ENCODE results near the gene RETREG2.

Gene RETREG2

GRCh38 chr2:219218732-219219701 is 40.9 kb downstream of the RETREG2 start, which contains the start of gene ABCB6:
TSS of gene ABCB6 (minus strand) at chr2:219218958. CDS start at chr2:219218673, 285 bp downstream.
- H3K9ac ChIP-seq (ENCODE audit: low read depth, low read length), result peak within 1 kb of the TSS; percentile 88
- WGBS, result 16% methylated on average over 71 of the region's 71 CpGs
- H3K27ac ChIP-seq (ENCODE audit: low read depth, low read length), result peak within 1 kb of the TSS; percentile 71
- H3K4me3 ChIP-seq (ENCODE audit: low read length), result peak within 1 kb of the TSS; percentile 63
- H3K9me3 ChIP-seq (ENCODE audit: insufficient read depth, low read depth, low read length), result no peaks in the 10 kb centered on the region
- H3K4me1 ChIP-seq (ENCODE audit: insufficient read depth, low read length), result peaks cover 7% of the 10 kb centered on the region
- peaks cover 52% of the 10 kb centered on the region for H3K36me3 ChIP-seq (ENCODE audit: insufficient read depth, low read length)
- H3K27me3 ChIP-seq (ENCODE audit: insufficient read depth, low read length), result no peaks in the 10 kb centered on the region

- Histone ChIP-seq H3K9ac (ENCODE audit: low read depth, low read length) (no peak overlapping the region; the same call in 1 of the 2 replicates), H3K36me3 (ENCODE audit: insufficient read depth, low read length) (peaks cover 52% of the 10 kb centered on the region), H3K4me3 (ENCODE audit: low read length) (no peak overlapping the region), H3K4me1 (ENCODE audit: insufficient read depth, low read length) (peaks cover 7% of the 10 kb centered on the region), H3K27ac (ENCODE audit: low read depth, low read length) (no peak overlapping the region), H3K9me3 (ENCODE audit: insufficient read depth, low read depth, low read length) (no peaks in the 10 kb centered on the region), H3K27me3 (ENCODE audit: insufficient read depth, low read length) (no peaks in the 10 kb centered on the region)
- WGBS, result 96% methylated on average over 18 of the region's 18 CpGs
These were observed 41.9 kb downstream of the RETREG2 start for GRCh38 chr2:219219784-219220532.

DNA sequence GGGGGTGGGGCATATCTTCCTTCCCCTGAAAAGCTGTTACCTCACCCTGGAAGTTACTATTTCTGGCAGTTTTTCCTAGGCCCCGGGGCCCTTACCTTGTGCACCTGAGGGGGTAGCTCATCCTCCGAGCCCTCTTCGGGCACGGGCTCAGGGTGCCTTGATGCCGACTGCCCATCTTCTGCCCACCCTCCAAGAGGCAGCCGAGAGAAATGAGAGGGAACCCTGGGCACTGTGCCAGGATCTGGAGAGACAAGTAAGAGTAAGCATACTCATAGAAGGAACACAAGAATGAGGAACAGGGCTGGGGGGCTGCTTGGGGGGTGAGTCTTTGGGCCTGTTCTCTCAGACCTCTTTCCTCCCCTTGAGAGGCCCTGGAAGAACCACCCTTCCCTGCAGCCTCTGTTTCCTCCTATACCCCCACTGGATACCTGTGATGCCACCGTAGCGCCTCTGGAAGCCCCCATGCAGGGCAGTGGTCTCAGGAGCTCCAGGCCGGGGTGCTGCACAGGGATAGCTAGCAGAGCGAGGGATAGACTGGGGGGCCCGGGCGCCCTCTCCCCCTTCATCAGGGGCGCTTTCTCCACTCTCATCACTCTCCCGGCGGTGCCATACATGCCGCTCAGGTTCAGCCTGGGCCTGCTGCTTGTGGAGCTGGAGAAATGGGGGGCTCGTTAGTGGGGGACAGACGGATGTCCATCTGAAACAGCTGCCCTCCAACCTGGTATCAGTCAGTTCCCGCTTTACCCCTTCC is 42.8 kb downstream of the RETREG2 start:
- Histone ChIP-seq H3K27me3 (ENCODE audit: insufficient read depth, low read length) (no peaks in the 10 kb centered on the region), H3K4me1 (ENCODE audit: insufficient read depth, low read length) (peaks cover 7% of the 10 kb centered on the region), H3K27ac (ENCODE audit: low read depth, low read length) (no peak overlapping the region), H3K4me3 (ENCODE audit: low read length) (no peak overlapping the region), H3K9me3 (ENCODE audit: insufficient read depth, low read depth, low read length) (no peaks in the 10 kb centered on the region), H3K36me3 (ENCODE audit: insufficient read depth, low read length) (peaks cover 56% of the 10 kb centered on the region), H3K9ac (ENCODE audit: low read depth, low read length) (no peak overlapping the region)
- 92% methylated on average over 19 of the region's 19 CpGs for WGBS

DNA sequence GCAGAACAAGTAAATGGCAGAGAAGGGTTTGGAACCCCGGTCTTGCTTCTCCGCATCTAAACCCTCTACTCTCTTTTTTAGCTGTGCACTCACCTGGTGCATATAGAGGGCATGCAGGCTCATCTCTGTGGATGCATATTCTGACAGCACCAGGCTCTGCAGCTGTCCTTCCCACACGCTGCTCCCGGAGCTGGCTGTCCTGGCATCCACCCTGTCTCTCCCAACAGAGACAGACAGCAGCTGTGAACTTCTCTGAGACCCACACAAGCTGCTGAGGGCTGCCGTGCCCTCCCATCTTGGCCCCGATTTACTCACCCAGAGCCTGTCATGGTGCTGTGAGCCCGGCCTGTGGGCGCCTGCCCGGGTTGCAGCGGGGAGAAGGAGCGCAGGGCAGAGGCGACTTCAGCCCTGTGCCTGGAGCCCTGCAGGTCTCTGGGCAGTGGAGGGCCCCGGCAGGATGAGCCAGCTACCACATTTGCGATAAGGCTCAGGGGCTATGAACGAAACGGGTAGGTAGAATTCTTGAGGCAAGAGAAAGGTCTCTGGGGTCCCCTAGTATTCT is 44.0 kb downstream of the RETREG2 start:
- 93% methylated on average over 16 of the region's 16 CpGs for WGBS
- peaks cover 63% of the 10 kb centered on the region for H3K36me3 ChIP-seq (ENCODE audit: insufficient read depth, low read length)

DNA sequence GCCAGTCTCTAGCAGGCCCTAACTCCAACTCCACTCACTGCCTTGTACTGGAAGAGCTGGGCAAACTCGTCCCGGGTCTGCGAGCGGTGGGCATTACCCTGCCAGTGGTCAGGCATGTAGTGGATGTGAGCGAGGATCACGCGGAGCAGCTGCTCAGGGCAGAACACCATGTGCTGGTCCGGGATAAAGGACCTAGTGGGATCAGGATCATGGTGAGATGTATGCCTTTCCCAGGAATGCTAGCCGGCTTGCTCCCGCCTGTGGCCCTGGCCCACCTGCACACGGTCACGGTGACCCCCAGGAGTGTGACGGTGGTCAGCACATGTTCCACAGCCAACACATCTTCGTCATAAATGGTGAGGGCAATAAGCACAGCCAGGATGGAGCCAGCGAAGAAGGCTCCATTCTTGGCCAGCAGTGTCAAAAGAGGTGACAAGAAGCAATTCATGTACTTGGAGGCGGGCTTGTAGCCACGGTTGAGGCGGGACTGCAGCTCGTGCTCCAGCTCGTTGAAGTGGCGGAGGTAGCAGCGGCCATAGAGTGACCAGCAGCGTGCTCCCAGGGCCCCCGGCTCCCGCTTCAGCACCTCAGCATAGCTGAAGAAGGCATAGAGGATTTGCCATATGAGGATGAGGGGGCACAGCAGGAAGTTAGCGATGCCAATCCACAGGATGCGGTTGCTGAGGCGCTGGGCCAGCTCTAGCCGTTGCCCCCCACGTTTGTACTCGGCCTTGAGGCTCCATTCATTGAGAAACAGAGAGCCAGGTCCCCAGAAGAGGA is 45.9 kb downstream of the RETREG2 start:
- H3K4me3 ChIP-seq (ENCODE audit: low read length), result no peak overlapping the region
- H3K9ac ChIP-seq (ENCODE audit: low read depth, low read length), result no peak overlapping the region
- 97% methylated on average over 31 of the region's 31 CpGs for WGBS
- H3K9me3 ChIP-seq (ENCODE audit: insufficient read depth, low read depth, low read length), result no peaks in the 10 kb centered on the region
- H3K27ac ChIP-seq (ENCODE audit: low read depth, low read length), result no peak overlapping the region
- H3K36me3 ChIP-seq (ENCODE audit: insufficient read depth, low read length), result peaks cover 63% of the 10 kb centered on the region
- H3K27me3 ChIP-seq (ENCODE audit: insufficient read depth, low read length), result no peaks in the 10 kb centered on the region
- H3K4me1 ChIP-seq (ENCODE audit: insufficient read depth, low read length), result 0 out of 2 replicates have a peak, but pooled peaks cover 5% of the 10 kb centered on the region

More for the DNA sequence above, 44.0 kb downstream of the RETREG2 start:
- Histone ChIP-seq H3K4me1 (ENCODE audit: insufficient read depth, low read length) (peaks cover 7% of the 10 kb centered on the region), H3K9me3 (ENCODE audit: insufficient read depth, low read depth, low read length) (no peaks in the 10 kb centered on the region), H3K4me3 (ENCODE audit: low read length) (no peak overlapping the region), H3K27ac (ENCODE audit: low read depth, low read length) (no peak overlapping the region), H3K27me3 (ENCODE audit: insufficient read depth, low read length) (no peaks in the 10 kb centered on the region), H3K9ac (ENCODE audit: low read depth, low read length) (no peak overlapping the region)

GRCh38 chr2:219225350-219225749 is 47.3 kb downstream of the RETREG2 start:
- Histone ChIP-seq H3K4me3 (ENCODE audit: low read length) (no peak overlapping the region), H3K36me3 (ENCODE audit: insufficient read depth, low read length) (peaks cover 58% of the 10 kb centered on the region), H3K9me3 (ENCODE audit: insufficient read depth, low read depth, low read length) (no peaks in the 10 kb centered on the region), H3K27me3 (ENCODE audit: insufficient read depth, low read length) (no peaks in the 10 kb centered on the region), H3K4me1 (ENCODE audit: insufficient read depth, low read length) (0 out of 2 replicates have a peak, but pooled peaks cover 5% of the 10 kb centered on the region), H3K9ac (ENCODE audit: low read depth, low read length) (no peak overlapping the region), H3K27ac (ENCODE audit: low read depth, low read length) (no peak overlapping the region)
- WGBS, result 96% methylated on average over 3 of the region's 3 CpGs

- Histone ChIP-seq H3K27ac (ENCODE audit: low read depth, low read length) (no peak overlapping the region), H3K4me3 (ENCODE audit: low read length) (peak overlapping the region; percentile 84), H3K27me3 (ENCODE audit: insufficient read depth, low read length) (no peaks in the 10 kb centered on the region), H3K9me3 (ENCODE audit: insufficient read depth, low read depth, low read length) (no peaks in the 10 kb centered on the region), H3K36me3 (ENCODE audit: insufficient read depth, low read length) (peaks cover 51% of the 10 kb centered on the region), H3K9ac (ENCODE audit: low read depth, low read length) (peak overlapping the region; percentile 69), H3K4me1 (ENCODE audit: insufficient read depth, low read length) (0 out of 2 replicates have a peak, but pooled peaks cover 5% of the 10 kb centered on the region)
- 78% methylated on average over 6 of the region's 7 CpGs for WGBS
These were observed 50.2 kb downstream of the RETREG2 start for GRCh38 chr2:219228041-219228910.

GRCh38 chr2:219228911-219229304 is 50.8 kb downstream of the RETREG2 start:
- peak overlapping the region; percentile 89 for H3K27ac ChIP-seq (ENCODE audit: low read depth, low read length)
- WGBS, result 9% methylated on average over 19 of the region's 19 CpGs

DNA sequence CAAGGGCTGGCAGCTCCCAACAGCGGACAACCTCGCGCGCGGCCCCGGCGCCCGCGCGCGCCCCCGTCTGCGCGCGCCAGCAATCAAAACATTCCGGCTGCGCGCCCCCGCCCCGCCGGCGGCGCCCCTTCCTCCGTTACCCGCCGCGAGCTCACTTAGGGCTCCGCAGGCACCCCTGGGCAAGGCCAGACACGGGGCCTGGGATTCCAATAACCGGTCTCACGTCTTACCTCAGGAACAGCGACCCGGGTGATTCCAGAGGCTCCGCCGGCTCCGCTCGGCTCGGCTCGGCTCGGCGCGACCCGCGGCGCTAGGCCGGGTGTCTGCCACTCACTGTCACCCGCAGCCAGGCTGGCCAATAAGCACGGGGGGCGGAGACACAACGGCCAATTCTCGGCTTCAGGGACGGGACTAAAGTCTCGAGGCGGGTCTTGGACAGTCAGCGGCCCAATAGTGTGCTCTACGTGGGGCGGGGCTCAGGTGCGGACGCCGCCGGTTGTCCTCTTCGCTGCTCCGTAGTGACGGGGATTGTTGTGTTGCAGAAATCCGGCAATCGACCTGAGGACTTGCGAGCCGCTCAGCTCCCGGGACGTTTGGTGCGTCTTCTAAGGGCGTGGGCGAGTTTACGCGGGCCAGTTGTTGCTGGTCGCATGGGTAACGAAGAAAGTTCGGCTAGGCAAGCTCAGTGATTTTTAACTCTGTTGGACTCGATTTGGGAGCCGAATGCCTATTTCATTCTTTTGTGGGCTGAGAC is 51.4 kb downstream of the RETREG2 start, which contains the start of the genes ANKZF1 and ATG9A:
Gene ANKZF1, plus strand, starts transcription at position 502 of the 754 bp plus-strand sequence. CDS start 452 bp downstream, outside the sequence.
Gene ATG9A, minus strand, starts transcription at position 332 of the 754 bp plus-strand sequence. CDS start 1,612 bp downstream, outside the sequence.
- Histone ChIP-seq H3K27ac (ENCODE audit: low read depth, low read length) (peak within 1 kb of the TSS; percentile 89), H3K9ac (ENCODE audit: low read depth, low read length) (peak within 1 kb of the TSS; percentile 82), H3K9me3 (ENCODE audit: insufficient read depth, low read depth, low read length) (no peaks in the 10 kb centered on the region), H3K4me1 (ENCODE audit: insufficient read depth, low read length) (0 out of 2 replicates have a peak, but pooled peaks cover 5% of the 10 kb centered on the region), H3K36me3 (ENCODE audit: insufficient read depth, low read length) (peaks cover 51% of the 10 kb centered on the region), H3K4me3 (ENCODE audit: low read length) (peak within 1 kb of the TSS; percentile 84), H3K27me3 (ENCODE audit: insufficient read depth, low read length) (no peaks in the 10 kb centered on the region)
- under 1% methylated on average over 80 of the region's 80 CpGs for WGBS

More at GRCh38 chr2:219228911-219229304, 50.8 kb downstream of the RETREG2 start:
- no peaks in the 10 kb centered on the region for H3K27me3 ChIP-seq (ENCODE audit: insufficient read depth, low read length)
- 0 out of 2 replicates have a peak, but pooled peaks cover 5% of the 10 kb centered on the region for H3K4me1 ChIP-seq (ENCODE audit: insufficient read depth, low read length)
- H3K36me3 ChIP-seq (ENCODE audit: insufficient read depth, low read length), result peaks cover 51% of the 10 kb centered on the region
- peak overlapping the region; percentile 84 for H3K4me3 ChIP-seq (ENCODE audit: low read length)
- no peaks in the 10 kb centered on the region for H3K9me3 ChIP-seq (ENCODE audit: insufficient read depth, low read depth, low read length)
- peak overlapping the region; percentile 69 for H3K9ac ChIP-seq (ENCODE audit: low read depth, low read length)
